Breast epithelium (tissue), 3 donors: ENCODE data around the gene GOLGA8N.

Source experiments
- POLR2A ChIP-seq: fragments of 450-650 bp; IDR thresholded peaks from one replicate; pipeline ENCODE4 v1.6.1; 2016; ENCODE audit warnings: antibody characterized with exemption, mild to moderate bottlenecking, moderate library complexity
- POLR2AphosphoS5 ChIP-seq, 3 donors: sonication (generic); formaldehyde crosslinking; IDR thresholded peaks; one replicate each; pipeline ENCODE4 v1.6.1; 2017; ENCODE audit warnings: antibody characterized with exemption in 3 of 3
- TF ChIP-seq, protein P1 (sequence below), 3 donors: fragments of 450-650 bp; IDR thresholded peaks; one replicate each; pipeline ENCODE4 v1.5.1; 2016 to 2017; ENCODE audit warnings: antibody characterized with exemption in 3 of 3, mild to moderate bottlenecking in 3 of 3, moderate library complexity in 3 of 3

DNA sequence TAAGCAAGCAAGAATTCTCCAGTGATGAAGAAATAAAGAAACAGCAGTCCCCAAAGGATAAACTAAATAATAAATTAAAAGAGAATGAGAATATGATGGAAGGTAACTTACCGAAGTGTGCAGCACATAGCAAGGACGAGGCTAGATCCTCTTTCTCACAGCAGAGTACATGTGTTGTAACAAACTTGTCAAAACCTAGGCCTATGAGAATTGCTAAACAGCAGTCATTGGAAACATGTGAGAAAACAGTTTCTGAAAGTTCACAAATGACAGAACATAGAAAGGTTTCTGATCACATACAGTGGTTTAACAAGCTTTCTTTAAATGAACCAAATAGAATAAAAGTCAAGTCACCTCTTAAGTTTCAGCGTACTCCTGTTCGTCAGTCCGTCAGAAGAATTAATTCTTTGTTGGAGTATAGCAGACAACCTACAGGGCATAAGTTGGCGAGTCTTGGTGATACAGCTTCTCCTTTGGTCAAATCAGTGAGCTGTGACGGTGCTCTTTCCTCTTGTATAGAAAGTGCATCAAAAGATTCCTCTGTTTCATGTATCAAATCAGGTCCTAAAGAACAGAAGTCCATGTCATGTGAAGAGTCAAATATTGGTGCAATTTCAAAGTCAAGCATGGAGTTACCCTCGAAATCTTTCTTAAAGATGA lies 43.8 kb downstream of the GOLGA8N start:
- TF ChIP-seq, protein P1, sequence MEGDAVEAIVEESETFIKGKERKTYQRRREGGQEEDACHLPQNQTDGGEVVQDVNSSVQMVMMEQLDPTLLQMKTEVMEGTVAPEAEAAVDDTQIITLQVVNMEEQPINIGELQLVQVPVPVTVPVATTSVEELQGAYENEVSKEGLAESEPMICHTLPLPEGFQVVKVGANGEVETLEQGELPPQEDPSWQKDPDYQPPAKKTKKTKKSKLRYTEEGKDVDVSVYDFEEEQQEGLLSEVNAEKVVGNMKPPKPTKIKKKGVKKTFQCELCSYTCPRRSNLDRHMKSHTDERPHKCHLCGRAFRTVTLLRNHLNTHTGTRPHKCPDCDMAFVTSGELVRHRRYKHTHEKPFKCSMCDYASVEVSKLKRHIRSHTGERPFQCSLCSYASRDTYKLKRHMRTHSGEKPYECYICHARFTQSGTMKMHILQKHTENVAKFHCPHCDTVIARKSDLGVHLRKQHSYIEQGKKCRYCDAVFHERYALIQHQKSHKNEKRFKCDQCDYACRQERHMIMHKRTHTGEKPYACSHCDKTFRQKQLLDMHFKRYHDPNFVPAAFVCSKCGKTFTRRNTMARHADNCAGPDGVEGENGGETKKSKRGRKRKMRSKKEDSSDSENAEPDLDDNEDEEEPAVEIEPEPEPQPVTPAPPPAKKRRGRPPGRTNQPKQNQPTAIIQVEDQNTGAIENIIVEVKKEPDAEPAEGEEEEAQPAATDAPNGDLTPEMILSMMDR (IDR thresholded peaks at IDR 0.05): no peak
- TF ChIP-seq POLR2A (no peak), POLR2AphosphoS5 (IDR thresholded peaks at IDR 0.05) (no peak)
